Transverse colon (tissue), 3 donors: ENCODE measurements around the gene LCT.

Experiments
- CTCF ChIP-seq, 5 experiments: fragments of 200-600 bp in 3 of 5; fragments of 450-650 bp in 2 of 5; sonication (generic) in 3 of 5; IDR thresholded peaks; 1 replicate in 2 of 5; 2 replicates in 3 of 5; pipeline ENCODE4 v1.5.1; 2016 to 2017; ENCODE audit warnings: antibody characterized with exemption in 5 of 5, inconsistent platforms in 3 of 5, mild to moderate bottlenecking in 2 of 5, moderate library complexity in 1 of 5
- EP300 ChIP-seq: sonication (generic); formaldehyde crosslinking; IDR thresholded peaks from one replicate; pipeline ENCODE4 v1.6.1; 2017; ENCODE audit warnings: antibody characterized with exemption, low read depth
- POLR2A ChIP-seq: fragments of 450-650 bp; IDR thresholded peaks from one replicate; pipeline ENCODE4 v1.6.1; 2016; ENCODE audit warnings: antibody characterized with exemption, mild to moderate bottlenecking, moderate library complexity

GRCh38 chr2:135762022-135762421 is 75.0 kb downstream of the LCT start:
- no peak for TF ChIP-seq POLR2A
- TF ChIP-seq CTCF (IDR thresholded peaks at IDR 0.05): no peak
- TF ChIP-seq EP300: no peak
